AG04449 (cell line): ENCODE data around the gene DENND5B.

ENCODE experiments used
- CTCF ChIA-PET: fragments of 350-600 bp; formaldehyde crosslinking; extraction: SDS; loops from one replicate; lab custom pipeline; 2021; ENCODE audit warnings: antibody characterized with exemption; lab: Yijun Ruan, JAX
- POLR2A ChIA-PET: fragments of 400-600, 350-600 bp; formaldehyde crosslinking; extraction: SDS; loops from one replicate; lab custom pipeline; 2020; ENCODE audit warnings: antibody characterized with exemption, inconsistent platforms; lab: Yijun Ruan, JAX
- DNase-seq: peaks from one replicate; pipeline ENCODE4 v3.0.0-alpha.2; 2010; ENCODE audit warnings: low read depth, low spot score
- H3K4me3 ChIP-seq: 2 replicates; pipeline ENCODE4 v1.5.1; 2011; ENCODE audit warnings: low read depth, mild to moderate bottlenecking, control low read depth, low read length
- CTCF ChIP-seq: IDR thresholded peaks from one replicate; pipeline ENCODE4 v1.5.1; 2011; ENCODE audit warnings: mild to moderate bottlenecking, moderate library complexity, low read length, control low read depth, inconsistent platforms; ENCODE audit not compliant: insufficient read depth; ENCODE audit errors: missing control alignments

Gene DENND5B

DNA sequence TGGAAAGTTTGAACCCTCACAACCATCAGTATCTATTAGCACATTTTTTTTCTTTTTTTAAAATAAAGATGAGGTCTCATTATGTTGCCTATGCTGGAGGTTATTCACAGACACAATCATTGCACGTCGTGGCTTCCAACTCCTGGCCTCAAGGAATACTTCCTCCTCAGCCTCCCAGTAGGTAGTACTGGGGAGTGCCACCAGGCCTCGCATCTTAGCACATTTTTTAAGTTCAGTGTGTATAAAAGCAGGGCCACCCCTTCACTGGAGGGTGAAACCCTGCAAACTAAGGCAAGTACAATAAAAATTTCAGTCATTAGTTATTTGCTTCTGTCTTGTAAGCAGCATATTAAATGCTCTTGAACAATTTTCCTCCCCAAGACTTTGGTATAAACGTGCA lies 150.8 kb downstream of the DENND5B start:
- H3K4me3 ChIP-seq: no peak overlapping the region
- CTCF ChIA-PET: no interaction called here
- POLR2A ChIA-PET: no interaction called here
- TF ChIP-seq CTCF: no peak
- no peak for DNase-seq

- POLR2A ChIA-PET: no interaction called here
- TF ChIP-seq CTCF: no peak
- H3K4me3 ChIP-seq: no peak overlapping the region
- CTCF ChIA-PET: no interaction called here
- DNase-seq: no peak
Observed at GRCh38 chr12:31431721-31432240, 159.2 kb downstream of the DENND5B start.

DNA sequence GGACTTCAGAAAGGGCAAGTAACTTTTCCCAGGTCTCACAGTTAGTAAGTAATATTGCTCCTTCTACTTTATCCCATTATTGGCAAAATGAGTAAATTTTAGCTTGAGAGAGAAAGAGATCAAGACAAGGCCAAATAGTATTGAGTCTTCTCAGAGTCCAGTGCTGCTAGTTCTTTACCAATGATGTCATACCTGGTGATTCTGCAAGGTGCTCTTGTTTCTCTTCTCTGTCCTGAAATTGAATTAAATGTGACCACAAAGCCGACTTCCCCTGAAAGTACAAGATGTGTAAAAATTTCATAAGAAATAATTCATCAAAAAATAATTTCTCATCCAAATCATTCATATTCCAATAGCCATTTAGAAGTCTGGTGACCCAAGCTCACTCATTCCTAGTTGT lies 167.5 kb downstream of the DENND5B start:
- no peak overlapping the region for H3K4me3 ChIP-seq
- POLR2A ChIA-PET: interaction anchor here (0.7 kb wide), 1 partner anchor 942 kb away, joined by 3 read pairs; no protein-coding TSS in a partner anchor
- CTCF ChIA-PET: interaction anchor here (1.9 kb wide), 1 partner anchor 21 kb away, joined by 5 read pairs; no protein-coding TSS in a partner anchor
- TF ChIP-seq CTCF: no peak
- no peak for DNase-seq

DNA sequence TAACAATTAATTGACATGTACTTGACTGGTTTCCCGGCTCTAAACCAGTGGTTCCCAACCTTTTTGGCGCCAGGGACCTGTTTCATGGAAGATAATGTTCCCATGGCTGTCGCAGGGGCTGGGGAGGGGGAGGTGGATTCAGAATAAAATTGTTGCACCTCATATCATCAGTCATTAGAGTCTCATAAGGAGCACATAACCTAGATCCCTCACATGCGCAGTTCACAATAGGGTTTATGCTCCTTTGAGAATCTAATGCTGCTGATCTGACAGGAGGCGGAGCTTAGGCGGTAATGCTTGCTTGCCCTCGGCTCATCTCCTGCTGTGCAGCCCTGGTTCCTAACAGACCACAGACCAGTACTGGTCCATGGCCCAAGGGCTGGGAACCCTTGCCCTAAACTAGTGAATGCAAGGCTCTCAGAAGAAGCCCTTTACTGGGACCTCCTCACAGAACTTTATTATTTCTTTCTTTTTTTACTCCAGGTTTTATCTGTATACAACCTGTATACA lies 178.6 kb downstream of the DENND5B start:
- H3K4me3 ChIP-seq: no peak overlapping the region
- DNase-seq: no peak
- ChIA-PET POLR2A (no interaction called here), CTCF (interaction anchor here (0.7 kb wide), 1 partner anchor 197 kb away, joined by 3 read pairs; no protein-coding TSS in a partner anchor)
- TF ChIP-seq CTCF: no peak

GRCh38 chr12:31408763-31409162 lies 182.2 kb downstream of the DENND5B start:
- DNase-seq: no peak
- ChIA-PET POLR2A (no interaction called here), CTCF (interaction anchor here (1.6 kb wide), 1 partner anchor 229 kb away, joined by 4 read pairs; no protein-coding TSS in a partner anchor)
- no peak for TF ChIP-seq CTCF
- H3K4me3 ChIP-seq: no peak overlapping the region

- TF ChIP-seq CTCF: no peak
- DNase-seq: no peak
- ChIA-PET POLR2A (no interaction called here), CTCF (no interaction called here)
- no peak overlapping the region for H3K4me3 ChIP-seq
Observed at GRCh38 chr12:31407562-31407961, 183.4 kb downstream of the DENND5B start.
